Keratinocyte (primary cell): ENCODE data around the gene DIAPH1. TPM values are rescaled to one million over a fixed set of nuclear protein-coding genes. Genes with fewer than 3 reads are reported as not detected.

Experiments used
- DNase-seq: peaks from one replicate; pipeline ENCODE4 v3.0.0-alpha.2; 2011; ENCODE audit warnings: low read depth, missing footprints, low spot score
- FAIRE-seq: peaks from 2 replicates; lab custom pipeline; 2011; peaks lifted over from hg19 to GRCh38; lab: Jason Lieb, UNC
- H2AFZ ChIP-seq: 2 replicates; pipeline ENCODE4 v1.6.0; 2012; ENCODE audit warnings: low read length, control low read depth, inconsistent platforms; ENCODE audit not compliant: control insufficient read depth
- H3K27ac ChIP-seq: 2 replicates; pipeline ENCODE4 v1.5.1; 2011; ENCODE audit warnings: low read length; ENCODE audit not compliant: control insufficient read depth, insufficient read depth
- H3K27me3 ChIP-seq: 3 replicates; pipeline ENCODE4 v1.6.0; 2011; ENCODE audit warnings: low read length; ENCODE audit not compliant: control insufficient read depth, insufficient read depth; ENCODE audit errors: extremely low read depth
- H3K36me3 ChIP-seq, 2 experiments: 2 replicates in 1 of 2; 3 replicates in 1 of 2; pipeline ENCODE4 v1.5.1; 2011; ENCODE audit warnings: low read length in 2 of 2, mild to moderate bottlenecking in 1 of 2; ENCODE audit not compliant: control insufficient read depth in 2 of 2, insufficient read depth in 2 of 2; ENCODE audit errors: extremely low read depth in 1 of 2
- H3K4me1 ChIP-seq: 3 replicates; pipeline ENCODE4 v1.5.1; 2011; ENCODE audit warnings: low read length; ENCODE audit not compliant: control insufficient read depth, insufficient read depth; ENCODE audit errors: extremely low read depth
- H3K4me2 ChIP-seq: 3 replicates; pipeline ENCODE4 v1.6.0; 2011; ENCODE audit warnings: low read depth, low read length; ENCODE audit not compliant: control insufficient read depth, insufficient read depth; ENCODE audit errors: extremely low read depth
- H3K4me3 ChIP-seq, 3 experiments: fragments of 200-600 bp in 1 of 3; sonication (generic) in 1 of 3; 2 replicates in 2 of 3; 3 replicates in 1 of 3; pipeline ENCODE4 v1.5.1; 2011 to 2016; ENCODE audit warnings: low read length in 3 of 3, mild to moderate bottlenecking in 3 of 3, control low read depth in 2 of 3, inconsistent platforms in 1 of 3, low read depth in 1 of 3, mixed read lengths in 1 of 3, mixed run types in 1 of 3, moderate library complexity in 1 of 3; ENCODE audit not compliant: control insufficient read depth in 2 of 3, insufficient read depth in 2 of 3; ENCODE audit errors: extremely low read depth in 1 of 3
- H3K79me2 ChIP-seq: 2 replicates; pipeline ENCODE4 v1.6.0; 2012; ENCODE audit warnings: low read length; ENCODE audit not compliant: control insufficient read depth, insufficient read depth
- H3K9ac ChIP-seq: 3 replicates; pipeline ENCODE4 v1.6.0; 2011; ENCODE audit warnings: low read length; ENCODE audit not compliant: control insufficient read depth, insufficient read depth; ENCODE audit errors: extremely low read depth
- H3K9me1 ChIP-seq: 3 replicates; pipeline ENCODE4 v1.6.0; 2011; ENCODE audit warnings: low read length; ENCODE audit not compliant: control insufficient read depth, insufficient read depth; ENCODE audit errors: extremely low read depth
- H3K9me3 ChIP-seq: 2 replicates; pipeline ENCODE4 v1.5.1; 2012; ENCODE audit warnings: low read depth, low read length; ENCODE audit not compliant: control insufficient read depth
- H4K20me1 ChIP-seq: 3 replicates; pipeline ENCODE4 v1.6.0; 2011; ENCODE audit warnings: low read length; ENCODE audit not compliant: control insufficient read depth, insufficient read depth; ENCODE audit errors: extremely low read depth
- CTCF ChIP-seq, 3 experiments: IDR thresholded peaks in 1 of 3; conservative IDR thresholded peaks in 1 of 3; optimal IDR thresholded peaks in 1 of 3; 2 replicates in 2 of 3; 3 replicates in 1 of 3; pipeline versions ENCODE3 to v1.5.1; 2011; ENCODE audit warnings: low read length in 3 of 3, mild to moderate bottlenecking in 3 of 3, moderate library complexity in 2 of 3, control low read depth in 1 of 3, inconsistent platforms in 1 of 3; ENCODE audit not compliant: insufficient read depth in 2 of 3; ENCODE audit errors: extremely low read depth in 1 of 3
- EZH2 ChIP-seq: IDR thresholded peaks from one replicate; pipeline ENCODE4 v1.6.1; 2012; ENCODE audit warnings: inconsistent platforms, mild to moderate bottlenecking, low read length, moderate library complexity
- dilution Hi-C: fragments of 300-500 bp; cut with MboI; formaldehyde crosslinking; loops from one replicate; pipeline ENCODE4 v1.7.0; 2020; ENCODE audit warnings: low sequenced_read_pairs; ENCODE audit not compliant: extremely low pct_ligation_motif_present
- polyA plus RNA-seq, 5 experiments: library from polyadenylated mRNA; depleted of rRNA in 3 of 5; stranded (reverse) in 3 of 5; stranded (forward) in 1 of 5; unstranded in 1 of 5; fragments of >200 nt; gene quantifications; 1 replicate in 1 of 5; 2 replicates in 3 of 5; 3 replicates in 1 of 5; pipeline versions ENCODE4 v1.2.1 to v1.2.3, GENCODE V29; 2011 to 2012; ENCODE audit warnings: missing spikeins in 2 of 5, low read depth in 1 of 5, low replicate concordance in 1 of 5

DIAPH1 gene
- polyA plus RNA-seq, 1 donor (not counting 4 experiments of a cell fraction or from before 2014, with no cell fraction given): 72.0 TPM

- Histone ChIP-seq H3K36me3 (peaks cover 12 to 44% of the 10 kb centered on the region in 2 experiments), H3K4me1 (peaks cover 57% of the 10 kb centered on the region), H3K9me3 (no peaks in the 10 kb centered on the region), H2AFZ (no peak overlapping the region), H3K9me1 (no peaks in the 10 kb centered on the region), H3K27ac (no peak overlapping the region), H4K20me1 (no peaks in the 10 kb centered on the region), H3K4me2 (no peak overlapping the region), H3K9ac (no peak overlapping the region), H3K27me3 (no peaks in the 10 kb centered on the region), H3K79me2 (no peaks in the 10 kb centered on the region), H3K4me3 (no peak overlapping the region)
- FAIRE-seq (no peak), DNase-seq (no peak)
- no peak for TF ChIP-seq CTCF (optimal IDR thresholded peaks at IDR 0.05 in 1 of 3, IDR thresholded peaks at IDR 0.05 in 1 of 3, conservative IDR thresholded peaks at IDR 0.05 in 1 of 3; ENCODE audit: extremely low read depth in 1 of 3, insufficient read depth in 2 of 3, low read length in 3 of 3)
- TF ChIP-seq EZH2: no peak
- dilution Hi-C loops: no loop called here
These were observed 102.2 kb downstream of the DIAPH1 start for GRCh38 chr5:141516672-141517025.

- no peak for FAIRE-seq
- Histone ChIP-seq H3K9ac (no peak overlapping the region), H3K4me1 (peaks cover 54% of the 10 kb centered on the region)
These were observed 102.7 kb downstream of the DIAPH1 start for GRCh38 chr5:141515946-141516671.

More at GRCh38 chr5:141515946-141516671, 102.7 kb downstream of the DIAPH1 start:
- TF ChIP-seq EZH2: no peak
- peaks cover 13 to 44% of the 10 kb centered on the region in 2 experiments for H3K36me3 ChIP-seq
- no peak overlapping the region for H2AFZ ChIP-seq
- dilution Hi-C loops: no loop called here
- no peaks in the 10 kb centered on the region for H3K9me3 ChIP-seq
- H3K27me3 ChIP-seq: no peaks in the 10 kb centered on the region
- no peak overlapping the region for H3K4me2 ChIP-seq
- no peak for DNase-seq
- no peak overlapping the region for H3K27ac ChIP-seq
- no peaks in the 10 kb centered on the region for H3K79me2 ChIP-seq
- no peak overlapping the region for H3K4me3 ChIP-seq
- no peaks in the 10 kb centered on the region for H4K20me1 ChIP-seq
- H3K9me1 ChIP-seq: no peaks in the 10 kb centered on the region
